Activated naive CD8-positive, alpha-beta T cell (primary cell): Measurements from ENCODE around the gene HDAC7.

Source experiments
- H3K27ac Mint-ChIP-seq: one replicate; pipeline ENCODE4 v1.8.0; 2021; ENCODE audit warnings: mixed read lengths
- H3K27me3 Mint-ChIP-seq: one replicate; pipeline ENCODE4 v1.8.0; 2021; ENCODE audit warnings: mixed read lengths
- H3K36me3 Mint-ChIP-seq: one replicate; pipeline ENCODE4 v1.8.0; 2021; ENCODE audit warnings: mixed read lengths
- H3K4me1 Mint-ChIP-seq: one replicate; pipeline ENCODE4 v1.8.0; 2021; ENCODE audit warnings: low read depth, mixed read lengths
- H3K4me3 Mint-ChIP-seq: one replicate; pipeline ENCODE4 v1.8.0; 2021; ENCODE audit warnings: mild to moderate bottlenecking, mixed read lengths
- H3K9me3 Mint-ChIP-seq: one replicate; pipeline ENCODE4 v1.8.0; 2021; ENCODE audit warnings: low read depth, mixed read lengths

The HDAC7 gene

GRCh38 chr12:47825173-47825639 lies 5.5 kb upstream of the HDAC7 start:
- H3K4me1 Mint-ChIP-seq, result peaks cover 89% of the 10 kb centered on the region
- peak overlapping the region; percentile 90 for H3K27ac Mint-ChIP-seq
- H3K36me3 Mint-ChIP-seq, result no peaks in the 10 kb centered on the region
- H3K4me3 Mint-ChIP-seq, result peak overlapping the region; percentile 61
- H3K27me3 Mint-ChIP-seq, result no peaks in the 10 kb centered on the region
- H3K9me3 Mint-ChIP-seq, result no peaks in the 10 kb centered on the region

- Mint-ChIP-seq H3K9me3 (no peaks in the 10 kb centered on the region), H3K27ac (peak overlapping the region; percentile 90), H3K4me1 (peaks cover 88% of the 10 kb centered on the region), H3K27me3 (no peaks in the 10 kb centered on the region), H3K36me3 (no peaks in the 10 kb centered on the region), H3K4me3 (peak overlapping the region; percentile 61)
These were observed 4.9 kb upstream of the HDAC7 start for GRCh38 chr12:47824635-47825034.

GRCh38 chr12:47824198-47824597 lies 4.5 kb upstream of the HDAC7 start:
- H3K27ac Mint-ChIP-seq, result peak overlapping the region; percentile 90
- H3K27me3 Mint-ChIP-seq, result no peaks in the 10 kb centered on the region
- H3K4me3 Mint-ChIP-seq, result peak overlapping the region; percentile 61
- H3K9me3 Mint-ChIP-seq, result no peaks in the 10 kb centered on the region
- H3K36me3 Mint-ChIP-seq, result no peaks in the 10 kb centered on the region
- peaks cover 84% of the 10 kb centered on the region for H3K4me1 Mint-ChIP-seq

GRCh38 chr12:47823422-47824086 lies 3.9 kb upstream of the HDAC7 start:
- Mint-ChIP-seq H3K27ac (peak overlapping the region; percentile 90), H3K4me3 (peak overlapping the region; percentile 61), H3K4me1 (peaks cover 78% of the 10 kb centered on the region), H3K27me3 (no peaks in the 10 kb centered on the region), H3K9me3 (no peaks in the 10 kb centered on the region), H3K36me3 (no peaks in the 10 kb centered on the region)

GRCh38 chr12:47822863-47823262 lies 3.2 kb upstream of the HDAC7 start:
- H3K27ac Mint-ChIP-seq, result peak overlapping the region; percentile 90
- peak overlapping the region; percentile 48 for H3K4me3 Mint-ChIP-seq
- no peaks in the 10 kb centered on the region for H3K36me3 Mint-ChIP-seq
- no peaks in the 10 kb centered on the region for H3K9me3 Mint-ChIP-seq
- peaks cover 76% of the 10 kb centered on the region for H3K4me1 Mint-ChIP-seq
- H3K27me3 Mint-ChIP-seq, result no peaks in the 10 kb centered on the region

- H3K4me1 Mint-ChIP-seq, result peaks cover 80% of the 10 kb centered on the region
- H3K9me3 Mint-ChIP-seq, result no peaks in the 10 kb centered on the region
- no peaks in the 10 kb centered on the region for H3K27me3 Mint-ChIP-seq
- peaks cover under 1% of the 10 kb centered on the region for H3K36me3 Mint-ChIP-seq
- peak overlapping the region; percentile 18 for H3K4me3 Mint-ChIP-seq
- peak overlapping the region; percentile 90 for H3K27ac Mint-ChIP-seq
These were observed 2.7 kb upstream of the HDAC7 start for GRCh38 chr12:47822401-47822800.

- Mint-ChIP-seq H3K9me3 (no peaks in the 10 kb centered on the region), H3K4me3 (peak overlapping the region; percentile 94), H3K27me3 (no peaks in the 10 kb centered on the region), H3K36me3 (peaks cover 4% of the 10 kb centered on the region), H3K27ac (peak overlapping the region; percentile 99), H3K4me1 (peaks cover 80% of the 10 kb centered on the region)
These were observed 1.6 kb upstream of the HDAC7 start for GRCh38 chr12:47821346-47821706.

- Mint-ChIP-seq H3K36me3 (peaks cover 4% of the 10 kb centered on the region), H3K27ac (peak overlapping the region; percentile 99), H3K9me3 (no peaks in the 10 kb centered on the region), H3K4me1 (peaks cover 80% of the 10 kb centered on the region), H3K27me3 (no peaks in the 10 kb centered on the region), H3K4me3 (peak overlapping the region; percentile 94)
These were observed 1.1 kb upstream of the HDAC7 start for GRCh38 chr12:47820631-47821345.

DNA sequence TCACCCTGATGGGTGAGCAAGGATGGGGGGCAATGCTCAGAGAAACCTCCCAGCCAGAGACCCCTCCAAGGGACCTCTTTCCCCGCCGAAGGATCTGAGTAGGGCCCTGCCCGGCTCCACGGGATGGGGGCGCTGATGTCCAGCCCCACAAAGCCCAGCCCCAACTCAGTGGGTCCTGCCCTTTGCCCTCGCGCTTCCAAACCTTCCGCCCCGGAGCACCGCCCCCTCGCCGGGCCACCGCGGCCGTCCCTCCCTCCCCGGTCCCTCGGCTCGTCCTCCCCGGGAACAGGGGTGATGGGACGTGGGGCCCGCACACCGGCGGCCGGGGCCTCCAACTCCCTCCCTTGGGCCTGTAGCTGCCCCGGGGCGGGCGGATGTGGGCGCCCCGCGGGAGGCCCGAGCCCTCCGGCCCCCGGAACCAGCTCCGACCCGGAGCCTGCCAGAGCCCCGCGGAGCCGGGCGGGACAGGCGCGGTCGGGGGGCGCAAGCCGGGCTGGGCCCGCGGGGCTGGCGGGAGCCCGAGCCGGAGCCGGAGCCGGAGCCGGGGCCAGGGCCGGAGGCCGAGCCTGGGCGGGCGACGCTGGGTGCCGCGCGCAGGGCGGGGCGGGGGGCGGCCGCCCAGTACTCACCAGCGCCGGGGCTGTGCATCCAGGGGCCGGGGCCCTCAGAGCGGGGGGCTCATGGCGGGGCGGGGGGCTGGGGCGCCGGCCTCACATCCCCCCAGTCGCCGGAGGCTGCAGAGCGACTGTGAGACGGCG lies 386 bp downstream of the HDAC7 start:
- Mint-ChIP-seq H3K4me1 (peaks cover 80% of the 10 kb centered on the region), H3K27me3 (no peaks in the 10 kb centered on the region), H3K27ac (peak overlapping the region; percentile 99), H3K9me3 (no peaks in the 10 kb centered on the region), H3K36me3 (peaks cover 10% of the 10 kb centered on the region), H3K4me3 (peak overlapping the region; percentile 94)

- no peaks in the 10 kb centered on the region for H3K9me3 Mint-ChIP-seq
- peaks cover 13% of the 10 kb centered on the region for H3K36me3 Mint-ChIP-seq
- H3K4me1 Mint-ChIP-seq, result peaks cover 80% of the 10 kb centered on the region
- peak overlapping the region; percentile 99 for H3K27ac Mint-ChIP-seq
- H3K4me3 Mint-ChIP-seq, result peak overlapping the region; percentile 94
- no peaks in the 10 kb centered on the region for H3K27me3 Mint-ChIP-seq
These were observed 1.1 kb downstream of the HDAC7 start for GRCh38 chr12:47818467-47819137.

DNA sequence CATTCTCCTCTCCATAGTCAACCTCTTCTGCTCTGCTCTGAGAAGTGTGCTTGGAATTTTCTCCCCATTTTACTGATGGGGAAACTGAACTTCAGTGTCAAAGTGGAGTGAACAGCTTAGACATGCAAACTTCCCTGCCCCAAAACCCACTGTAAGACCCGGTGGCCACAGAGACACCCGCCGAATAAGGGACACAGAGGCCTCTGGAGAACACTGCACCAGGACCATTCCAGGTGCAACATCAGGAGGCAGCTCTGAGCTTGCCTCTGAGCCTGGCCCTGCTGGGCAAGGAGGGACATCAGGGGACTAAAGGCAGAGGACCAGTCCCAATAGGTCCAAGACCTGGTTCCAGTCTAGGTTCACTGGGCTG lies 1.7 kb downstream of the HDAC7 start:
- no peaks in the 10 kb centered on the region for H3K9me3 Mint-ChIP-seq
- H3K27me3 Mint-ChIP-seq, result no peaks in the 10 kb centered on the region
- peak overlapping the region; percentile 99 for H3K27ac Mint-ChIP-seq
- H3K4me1 Mint-ChIP-seq, result peaks cover 80% of the 10 kb centered on the region
- peaks cover 15% of the 10 kb centered on the region for H3K36me3 Mint-ChIP-seq
- H3K4me3 Mint-ChIP-seq, result peak overlapping the region; percentile 94

GRCh38 chr12:47817272-47818006 lies 2.3 kb downstream of the HDAC7 start:
- Mint-ChIP-seq H3K9me3 (no peaks in the 10 kb centered on the region), H3K27ac (peak overlapping the region; percentile 99), H3K4me1 (peaks cover 78% of the 10 kb centered on the region), H3K27me3 (no peaks in the 10 kb centered on the region), H3K36me3 (peaks cover 15% of the 10 kb centered on the region), H3K4me3 (peak overlapping the region; percentile 94)

- Mint-ChIP-seq H3K4me1 (peaks cover 77% of the 10 kb centered on the region), H3K9me3 (no peaks in the 10 kb centered on the region), H3K4me3 (peak overlapping the region; percentile 94), H3K36me3 (peaks cover 15% of the 10 kb centered on the region), H3K27ac (peak overlapping the region; percentile 99), H3K27me3 (no peaks in the 10 kb centered on the region)
These were observed 3.1 kb downstream of the HDAC7 start for GRCh38 chr12:47816403-47817271.
